H1 (cell line): ENCODE data around the gene SCRN1. TPM values are rescaled to one million over a fixed set of nuclear protein-coding genes. Genes with fewer than 3 reads are reported as not detected.

Source experiments
- BCL11A ChIP-seq, 2 experiments: IDR thresholded peaks; one replicate each; pipeline ENCODE4 v1.6.1; 2011; ENCODE audit warnings: low read depth in 2 of 2, low read length in 2 of 2, mild to moderate bottlenecking in 2 of 2
- BRCA1 ChIP-seq: IDR thresholded peaks from 2 replicates; pipeline ENCODE4 v1.6.1; 2012; ENCODE audit warnings: low read depth, low read length, improper control_type of control experiment
- CEBPB ChIP-seq: IDR thresholded peaks from 2 replicates; pipeline ENCODE4 v1.6.1; 2012; ENCODE audit warnings: low read depth, low read length
- CHD2 ChIP-seq: IDR thresholded peaks from 2 replicates; pipeline ENCODE4 v1.6.1; 2012; ENCODE audit warnings: low read length, improper control_type of control experiment
- CHD7 ChIP-seq: fragments of 300-600 bp; sonication (generic); IDR thresholded peaks from 2 replicates; pipeline ENCODE4 v1.7.1; 2012; ENCODE audit warnings: low read length, moderate library complexity, mild to moderate bottlenecking, inconsistent platforms; ENCODE audit not compliant: insufficient replicate concordance
- GABPA ChIP-seq: IDR thresholded peaks from 2 replicates; pipeline ENCODE4 v1.6.1; 2011; ENCODE audit warnings: mild to moderate bottlenecking, low read length, moderate library complexity, borderline replicate concordance; ENCODE audit not compliant: insufficient read depth
- KDM4A ChIP-seq: IDR thresholded peaks from one replicate; pipeline ENCODE4 v1.7.1; 2012; ENCODE audit warnings: low read depth, mild to moderate bottlenecking, moderate library complexity, low read length, inconsistent platforms; ENCODE audit not compliant: severe bottlenecking
- NRF1 ChIP-seq: IDR thresholded peaks from 2 replicates; pipeline ENCODE4 v1.6.1; 2011; ENCODE audit warnings: mild to moderate bottlenecking, low read depth, low read length, improper control_type of control experiment
- PHF8 ChIP-seq: fragments of 200-600 bp; sonication (generic); conservative IDR thresholded peaks from 2 replicates; pipeline ENCODE4 v1.7.1; 2012; ENCODE audit warnings: low read depth, mild to moderate bottlenecking, inconsistent platforms, low read length, moderate library complexity
- POLR2AphosphoS5 ChIP-seq: IDR thresholded peaks from 2 replicates; pipeline ENCODE4 v1.6.1; 2011; ENCODE audit warnings: low read depth, low read length
- SIRT6 ChIP-seq: IDR thresholded peaks from one replicate; pipeline ENCODE4 v1.7.1; 2012; ENCODE audit warnings: low read length, inconsistent platforms
- YY1 ChIP-seq: IDR thresholded peaks from 2 replicates; pipeline ENCODE4 v1.6.1; 2011; ENCODE audit warnings: low read depth, mild to moderate bottlenecking, low read length
- polyA plus RNA-seq, 7 experiments: library from polyadenylated mRNA; depleted of rRNA in 3 of 7; stranded (reverse) in 5 of 7; unstranded in 2 of 7; fragments of >200 nt in 5 of 7; fragments of 200-250 nt in 2 of 7; gene quantifications; 1 replicate in 5 of 7; 2 replicates in 1 of 7; 4 replicates in 1 of 7; pipeline versions ENCODE4 v1.2.1 to v1.2.3, GENCODE V29; 2011 to 2013; ENCODE audit warnings: missing spikeins in 2 of 7, mixed read lengths in 2 of 7
- total RNA-seq: library from RNA; stranded (reverse); fragmentation: NEBNext Ultra II Directional; extraction: Animal tissue kit (Norgen Biotek cat#: 25700); gene quantifications from 2 replicates; pipeline ENCODE4 v1.2.1, GENCODE V29; 2021
- TF ChIP-seq, protein P1 (sequence below): IDR thresholded peaks from 2 replicates; pipeline ENCODE4 v1.6.1; 2011; ENCODE audit warnings: low read depth, mild to moderate bottlenecking, low read length; ENCODE audit not compliant: insufficient read depth

The SCRN1 gene
- total and polyA plus RNA-seq, 2 of the 8 experiments (the other 6 are each of a cell fraction or from before 2014, with no cell fraction given), result 36.0 to 75.8 TPM

- no peak for TF ChIP-seq CHD7
- TF ChIP-seq NRF1, result no peak
- TF ChIP-seq CHD2, result no peak
- no peak for TF ChIP-seq KDM4A
- no peak for TF ChIP-seq CEBPB
- no peak for TF ChIP-seq BCL11A (IDR thresholded peaks at IDR 0.05; ENCODE audit: low read depth in 2 of 2, low read length in 2 of 2)
- no peak for TF ChIP-seq POLR2AphosphoS5
- TF ChIP-seq SIRT6, result no peak
- no peak for TF ChIP-seq BRCA1
- no peak for TF ChIP-seq PHF8
- TF ChIP-seq, protein P1, sequence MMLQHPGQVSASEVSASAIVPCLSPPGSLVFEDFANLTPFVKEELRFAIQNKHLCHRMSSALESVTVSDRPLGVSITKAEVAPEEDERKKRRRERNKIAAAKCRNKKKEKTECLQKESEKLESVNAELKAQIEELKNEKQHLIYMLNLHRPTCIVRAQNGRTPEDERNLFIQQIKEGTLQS, result no peak
- no peak for TF ChIP-seq GABPA
- no peak for TF ChIP-seq YY1
These were observed 69.8 kb downstream of the SCRN1 start (continued) for GRCh38 chr7:29919790-29920189.
